Muscle layer of colon (tissue), 2 donors: ENCODE measurements around the gene RNF4.
"Not testable (repeated sequence)": the region's sequence is repeated elsewhere in the genome, so short reads cannot be mapped to it uniquely, and the experiment has no call there.

ENCODE experiments used
- H3K27ac ChIP-seq: one replicate; pipeline ENCODE4 v1.7.0; 2013; ENCODE audit warnings: low read depth, mild to moderate bottlenecking, low read length, moderate library complexity
- H3K27me3 ChIP-seq, 2 donors: one replicate each; pipeline ENCODE4 v1.7.0; 2013; ENCODE audit warnings: low read length in 2 of 2, mild to moderate bottlenecking in 2 of 2; ENCODE audit not compliant: insufficient read depth in 2 of 2, control insufficient read depth in 1 of 2
- H3K36me3 ChIP-seq: one replicate; pipeline ENCODE4 v1.7.0; 2013; ENCODE audit warnings: mild to moderate bottlenecking, low read length; ENCODE audit not compliant: insufficient read depth
- H3K4me1 ChIP-seq: one replicate; pipeline ENCODE4 v1.7.0; 2013; ENCODE audit warnings: mild to moderate bottlenecking, low read length; ENCODE audit not compliant: insufficient read depth
- H3K4me3 ChIP-seq, 2 donors: one replicate each; pipeline ENCODE4 v1.7.0; 2013; ENCODE audit warnings: low read length in 2 of 2, low read depth in 1 of 2, mild to moderate bottlenecking in 1 of 2, moderate library complexity in 1 of 2
- H3K9ac ChIP-seq: one replicate; pipeline ENCODE4 v1.7.0; 2013; ENCODE audit warnings: low read length
- H3K9me3 ChIP-seq: one replicate; pipeline ENCODE4 v1.7.0; 2013; ENCODE audit warnings: mild to moderate bottlenecking, low read length
- donor health status: abdominal sarcoma.
- donor health status: Adenocarcinoma of cecum.

The RNF4 gene

DNA sequence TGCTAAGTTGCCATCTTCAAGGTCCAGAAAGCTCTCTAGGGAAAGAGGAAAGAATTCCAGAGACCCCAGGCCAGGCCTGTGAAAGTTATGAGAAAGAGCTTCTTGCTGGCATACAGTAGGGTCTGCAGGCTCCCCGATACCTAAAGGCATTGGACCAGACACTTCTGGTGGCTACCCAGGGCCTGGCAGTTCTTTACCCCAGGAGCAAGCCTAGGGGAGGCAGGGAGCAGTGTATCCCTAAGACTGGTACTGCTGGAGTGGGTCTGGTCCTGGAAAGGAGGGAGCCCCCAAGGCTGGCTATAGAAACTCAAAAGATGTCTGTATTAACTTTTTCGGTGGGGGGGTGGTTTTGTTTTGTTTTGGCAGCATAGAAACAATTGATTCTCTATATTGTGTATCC is 47.7 kb downstream of the RNF4 start:
- Histone ChIP-seq H3K27ac (no peak overlapping the region), H3K9me3 (no peaks in the 10 kb centered on the region), H3K36me3 (peaks cover 27% of the 10 kb centered on the region), H3K9ac (no peak overlapping the region), H3K27me3 (no peaks in the 10 kb centered on the region), H3K4me1 (peaks cover 6% of the 10 kb centered on the region), H3K4me3 (no peak overlapping the region)

DNA sequence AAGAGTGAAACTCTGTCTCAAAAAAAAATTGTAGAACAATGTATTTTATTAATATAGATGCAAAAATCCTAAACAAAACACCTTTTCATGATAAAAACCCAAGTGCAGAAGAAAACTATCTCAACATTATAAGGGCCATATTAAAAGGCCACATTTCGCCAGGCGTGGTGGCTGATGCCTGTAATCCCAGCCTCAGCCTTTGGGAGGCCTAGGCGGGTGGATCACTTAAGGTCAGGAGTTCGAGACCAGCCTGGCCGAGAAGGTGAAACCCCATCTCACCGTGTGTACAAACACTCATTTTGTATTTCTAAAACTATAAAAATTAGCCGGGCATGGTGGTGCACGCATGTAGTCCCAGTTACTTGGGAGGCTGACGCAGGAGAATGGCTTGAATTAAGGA is 57.7 kb downstream of the RNF4 start:
- Histone ChIP-seq H3K36me3 (no peaks in the 10 kb centered on the region), H3K9ac (no peak overlapping the region), H3K4me1 (no peaks in the 10 kb centered on the region), H3K27ac (no peak overlapping the region), H3K9me3 (no peaks in the 10 kb centered on the region), H3K4me3 (no peak overlapping the region), H3K27me3 (no peaks in the 10 kb centered on the region)

DNA sequence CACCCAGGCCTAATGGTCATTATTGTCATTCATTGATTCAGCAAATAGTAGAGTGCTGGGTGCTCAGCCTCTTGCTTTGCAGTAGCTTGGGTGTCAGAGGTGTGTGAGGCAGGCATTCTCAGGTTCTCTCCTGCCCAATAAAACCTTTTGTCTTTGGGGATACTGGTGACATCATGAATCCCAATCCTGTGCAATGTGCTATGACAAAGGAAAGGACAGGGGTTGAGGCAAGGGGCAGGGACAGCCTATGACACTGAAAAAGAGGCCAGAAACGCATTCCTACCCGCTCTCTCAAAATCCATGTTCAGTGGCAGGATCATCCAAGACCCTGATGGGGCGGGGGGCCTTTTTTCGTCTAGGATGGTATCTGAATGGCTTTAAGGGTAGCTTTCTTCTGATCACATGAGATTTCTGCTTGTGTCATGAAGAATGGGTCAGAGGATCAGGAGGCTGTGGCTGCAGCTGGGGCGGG is 66.0 kb downstream of the RNF4 start:
- H3K4me3 ChIP-seq, result peak overlapping the region; percentile 63 to 79
- peaks cover 22% of the 10 kb centered on the region for H3K4me1 ChIP-seq
- peak overlapping the region; percentile 96 for H3K27ac ChIP-seq
- H3K9ac ChIP-seq, result peak overlapping the region; percentile 45
- H3K36me3 ChIP-seq, result no peaks in the 10 kb centered on the region
- H3K9me3 ChIP-seq, result no peaks in the 10 kb centered on the region
- no peaks in the 10 kb centered on the region for H3K27me3 ChIP-seq

DNA sequence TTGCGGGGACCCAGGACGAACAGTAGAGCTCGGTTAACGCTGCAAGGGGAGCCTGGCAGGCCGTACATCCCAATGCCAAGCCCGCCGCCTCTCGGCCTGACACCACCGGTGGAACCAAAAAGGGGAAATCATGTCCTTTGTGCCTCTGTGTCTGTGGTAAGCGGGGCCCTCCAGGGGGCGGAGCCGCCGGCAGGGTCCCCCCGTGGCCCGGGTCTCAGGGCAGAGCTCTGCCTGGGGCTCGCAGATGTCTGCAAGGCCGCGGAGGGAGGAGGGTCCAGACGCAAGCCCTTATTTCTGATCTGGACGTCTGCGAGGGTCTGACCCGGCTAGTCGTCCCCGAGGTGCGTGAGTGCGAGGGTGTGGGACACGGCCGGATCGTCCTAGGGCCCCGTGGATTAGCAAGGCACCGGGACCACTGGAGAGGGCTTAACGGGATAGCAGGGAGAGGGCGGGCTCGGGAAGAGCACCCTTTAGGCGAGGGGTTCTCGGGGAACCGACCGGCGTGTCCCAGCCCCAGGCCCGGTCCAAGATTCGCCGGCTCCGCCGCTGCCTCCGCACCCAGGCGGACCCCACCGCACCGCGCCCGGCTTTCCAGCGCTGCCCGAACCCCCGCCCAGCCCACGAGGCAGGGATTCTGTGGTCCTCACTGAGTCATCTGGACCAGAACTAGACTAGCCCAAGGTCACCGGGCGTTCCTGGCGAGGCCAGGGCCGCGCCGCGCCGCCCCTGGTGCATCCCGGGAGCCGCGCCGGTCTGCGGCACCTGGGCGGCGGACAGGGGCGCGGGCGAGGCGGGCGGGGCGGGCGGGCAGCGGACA is 66.7 kb downstream of the RNF4 start:
- peaks cover 22% of the 10 kb centered on the region for H3K4me1 ChIP-seq
- no peaks in the 10 kb centered on the region for H3K36me3 ChIP-seq
- H3K9ac ChIP-seq, result peak overlapping the region; percentile 45
- H3K9me3 ChIP-seq, result no peaks in the 10 kb centered on the region
- peak overlapping the region; percentile 63 to 79 for H3K4me3 ChIP-seq
- peak overlapping the region; percentile 96 for H3K27ac ChIP-seq
- H3K27me3 ChIP-seq, result no peaks in the 10 kb centered on the region

DNA sequence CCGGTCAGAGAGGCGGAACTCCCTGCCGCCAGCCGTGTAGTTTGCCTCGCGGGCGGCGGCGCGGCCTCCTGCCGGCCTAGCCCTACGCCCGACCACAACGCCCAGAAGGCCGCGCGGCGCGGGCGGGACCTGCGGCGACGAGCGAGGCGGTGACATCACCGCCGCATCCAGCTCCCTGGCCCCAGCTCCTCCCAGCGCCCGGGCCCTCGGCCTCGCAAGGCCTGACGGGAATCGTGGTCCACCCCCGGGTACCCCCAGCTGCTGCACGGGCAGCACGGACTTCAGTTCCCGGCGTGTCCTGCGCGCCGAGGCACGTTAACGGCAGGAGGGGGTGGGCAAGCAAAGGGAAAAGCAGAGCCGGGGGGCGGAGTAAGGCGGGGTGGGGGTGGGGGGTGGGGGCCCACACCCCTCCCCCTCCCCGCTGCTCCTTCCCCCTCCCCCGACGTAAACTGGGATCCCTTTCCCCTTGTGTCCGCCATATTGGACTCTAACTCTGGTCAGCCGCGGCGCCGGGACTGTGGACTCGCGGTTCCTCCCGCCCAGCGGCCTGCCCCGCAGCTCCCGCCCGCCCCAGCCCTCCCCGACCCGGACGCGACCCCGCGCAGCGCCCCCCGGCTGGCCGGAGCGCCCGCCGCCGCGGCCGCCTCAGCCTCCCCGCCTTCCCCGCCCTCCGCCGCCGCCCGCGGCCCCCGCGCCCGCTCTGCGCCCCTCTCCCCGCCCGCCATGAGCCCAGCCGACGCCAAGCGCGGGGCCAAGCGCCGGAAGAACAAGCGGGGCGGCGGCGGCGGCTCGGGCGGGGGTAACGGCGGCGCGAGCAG is 67.5 kb downstream of the RNF4 start, which contains the start of gene FAM193A:
Gene FAM193A (plus strand): TSS at position 455 of the 818 bp plus-strand sequence. CDS start 269 bp downstream, at position 724.
- Histone ChIP-seq H3K36me3 (no peaks in the 10 kb centered on the region), H3K9ac (peak within 1 kb of the TSS; percentile 46), H3K4me1 (peaks cover 22% of the 10 kb centered on the region), H3K27me3 (no peaks in the 10 kb centered on the region), H3K4me3 (peak within 1 kb of the TSS; percentile 79 to 84), H3K27ac (peak within 1 kb of the TSS; percentile 96), H3K9me3 (no peaks in the 10 kb centered on the region)

DNA sequence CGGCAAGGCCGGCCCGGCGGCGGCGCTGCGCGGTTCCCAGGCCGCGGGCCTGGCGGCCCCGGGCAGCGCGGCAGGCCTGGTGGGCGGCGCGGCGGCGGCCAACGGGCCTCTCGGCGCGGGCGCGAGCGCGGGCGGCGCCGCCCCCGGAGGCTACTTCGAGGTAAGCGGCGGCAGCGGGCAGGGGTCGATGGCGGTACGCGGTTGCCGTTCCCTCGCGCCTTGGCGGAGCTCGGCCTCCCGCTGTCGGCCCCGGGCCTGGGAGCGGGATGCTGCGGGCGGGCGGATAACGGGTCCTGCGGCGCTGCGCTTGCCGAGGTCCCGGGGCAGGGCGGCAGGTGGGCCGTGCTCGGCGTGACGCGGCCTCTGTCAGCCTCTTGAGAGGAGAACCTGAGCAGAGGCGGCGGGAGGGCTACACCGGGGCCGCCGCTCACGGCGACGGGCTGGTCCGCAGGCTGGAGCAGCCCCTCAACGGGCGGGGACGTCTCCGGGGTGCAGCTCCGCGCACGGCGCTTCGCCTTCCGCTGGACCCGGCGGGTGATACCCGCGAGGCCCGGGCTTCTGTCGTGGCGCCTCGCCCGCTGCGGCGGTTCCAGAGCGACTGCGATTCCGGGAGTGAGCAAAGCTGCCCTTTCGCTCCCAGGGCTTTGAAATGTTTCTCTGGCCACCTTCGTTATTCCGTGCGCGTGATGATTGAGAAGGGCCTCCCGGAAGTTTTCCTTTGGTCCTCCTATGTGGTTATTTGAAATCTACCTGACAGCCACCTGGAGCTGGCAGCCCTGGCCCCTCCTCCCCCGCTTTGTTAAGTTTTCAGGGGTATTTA is 68.3 kb downstream of the RNF4 start:
- peak overlapping the region; percentile 46 for H3K9ac ChIP-seq
- peaks cover 22% of the 10 kb centered on the region for H3K4me1 ChIP-seq
- H3K27ac ChIP-seq, result peak overlapping the region; percentile 87

DNA sequence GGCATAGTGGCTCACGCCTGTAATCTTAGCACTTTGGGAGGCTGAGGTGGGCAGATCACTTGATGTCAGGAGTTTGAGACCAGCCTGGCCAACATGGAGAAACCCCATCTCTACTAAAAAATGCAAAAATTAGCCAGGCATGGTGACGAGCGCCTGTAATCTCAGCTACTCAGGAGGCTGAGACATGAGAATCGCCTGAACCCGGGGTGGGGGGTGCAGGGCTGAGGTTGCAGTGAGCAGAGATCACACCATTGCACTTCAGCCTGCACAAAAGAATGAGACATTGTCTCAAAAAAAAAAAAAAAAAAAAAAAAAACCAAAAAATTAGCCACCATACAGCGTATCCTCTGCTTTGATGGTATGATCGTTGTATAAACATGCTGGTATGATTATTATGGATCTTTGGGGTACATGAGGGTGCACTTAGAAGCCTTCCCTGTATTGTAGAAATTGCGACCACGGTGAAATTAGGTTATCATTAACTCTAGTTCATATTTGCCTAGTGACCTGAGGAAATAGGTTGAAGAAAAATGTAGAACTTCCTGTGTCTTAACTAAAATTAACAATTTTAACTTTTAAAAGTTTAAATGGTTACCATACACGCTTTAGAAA is 74.8 kb downstream of the RNF4 start:
- H3K4me1 ChIP-seq, result not testable (repeated sequence)

More for the DNA sequence above, 68.3 kb downstream of the RNF4 start:
- H3K4me3 ChIP-seq, result peak overlapping the region; percentile 68 to 84
- H3K27me3 ChIP-seq, result no peaks in the 10 kb centered on the region
- H3K9me3 ChIP-seq, result no peaks in the 10 kb centered on the region
- no peaks in the 10 kb centered on the region for H3K36me3 ChIP-seq

DNA sequence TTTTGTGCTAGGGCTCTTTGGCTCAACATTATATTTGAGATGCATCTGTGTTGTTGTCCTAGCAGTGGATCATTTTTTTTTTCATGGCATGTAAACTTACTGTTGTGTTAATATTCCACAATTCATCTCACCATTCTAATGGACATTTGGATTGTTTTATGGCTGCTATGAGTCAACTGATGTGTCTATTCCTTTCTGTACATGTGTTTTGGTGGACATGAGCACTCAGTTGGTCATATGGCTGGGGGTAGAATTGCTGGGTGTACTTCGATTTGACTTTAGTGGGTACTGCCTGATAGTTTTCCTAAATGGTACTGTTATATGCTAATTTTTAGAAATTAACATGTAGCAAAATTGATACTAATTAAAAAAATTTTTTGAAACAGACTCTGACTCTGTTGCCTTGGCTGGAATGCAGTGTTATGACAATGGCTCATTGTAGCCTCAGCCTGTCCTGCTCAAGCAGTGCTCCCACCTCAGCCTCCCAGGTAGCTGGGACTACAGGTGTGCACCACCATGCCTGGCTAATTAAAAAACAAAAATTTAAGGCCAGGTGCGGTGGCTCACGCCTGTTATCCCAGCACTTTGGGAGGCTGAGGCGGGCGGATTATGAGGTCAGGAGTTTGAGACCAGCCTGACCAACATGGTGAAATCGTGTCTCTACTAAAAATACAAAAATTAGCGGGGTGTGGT is 76.6 kb downstream of the RNF4 start:
- H3K9me3 ChIP-seq, result no peaks in the 10 kb centered on the region
- no peak overlapping the region for H3K4me3 ChIP-seq
- no peaks in the 10 kb centered on the region for H3K4me1 ChIP-seq
- no peaks in the 10 kb centered on the region for H3K27me3 ChIP-seq
- H3K36me3 ChIP-seq, result no peaks in the 10 kb centered on the region
- H3K9ac ChIP-seq, result no peak overlapping the region
- no peak overlapping the region for H3K27ac ChIP-seq

More for the DNA sequence above, 74.8 kb downstream of the RNF4 start:
- H3K9me3 ChIP-seq, H3K27ac ChIP-seq, H3K27me3 ChIP-seq, H3K4me3 ChIP-seq, H3K9ac ChIP-seq, H3K36me3 ChIP-seq: not testable (repeated sequence)

DNA sequence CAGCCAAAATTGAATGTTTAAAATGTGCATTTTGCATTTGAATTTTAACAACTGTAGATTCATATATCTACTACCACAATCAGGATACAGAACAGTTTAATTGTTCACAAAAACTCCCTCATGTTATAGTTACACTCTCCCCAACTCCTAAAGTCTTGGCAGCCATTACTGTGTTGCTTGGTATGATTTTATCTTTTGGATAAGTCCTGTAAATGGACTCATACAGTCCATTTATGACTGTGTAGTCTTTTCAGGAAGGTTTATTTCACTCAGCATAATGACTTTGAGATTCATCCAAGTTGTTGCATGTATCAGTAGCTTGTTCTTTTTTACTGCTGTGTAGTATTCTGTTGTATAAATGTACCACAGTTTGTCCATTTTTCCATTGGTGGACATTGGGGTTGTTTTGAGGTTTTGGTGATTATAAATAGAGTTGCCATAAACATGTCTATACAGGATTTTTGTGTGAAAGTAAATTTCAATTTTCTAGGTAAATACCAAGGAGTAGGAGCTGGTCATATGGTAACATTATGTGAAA is 77.4 kb downstream of the RNF4 start:
- no peak overlapping the region for H3K9ac ChIP-seq
- no peak overlapping the region for H3K27ac ChIP-seq
- H3K9me3 ChIP-seq, result no peaks in the 10 kb centered on the region
- H3K4me1 ChIP-seq, result no peaks in the 10 kb centered on the region
- H3K36me3 ChIP-seq, result no peaks in the 10 kb centered on the region
- H3K4me3 ChIP-seq, result no peak overlapping the region
- H3K27me3 ChIP-seq, result no peaks in the 10 kb centered on the region

DNA sequence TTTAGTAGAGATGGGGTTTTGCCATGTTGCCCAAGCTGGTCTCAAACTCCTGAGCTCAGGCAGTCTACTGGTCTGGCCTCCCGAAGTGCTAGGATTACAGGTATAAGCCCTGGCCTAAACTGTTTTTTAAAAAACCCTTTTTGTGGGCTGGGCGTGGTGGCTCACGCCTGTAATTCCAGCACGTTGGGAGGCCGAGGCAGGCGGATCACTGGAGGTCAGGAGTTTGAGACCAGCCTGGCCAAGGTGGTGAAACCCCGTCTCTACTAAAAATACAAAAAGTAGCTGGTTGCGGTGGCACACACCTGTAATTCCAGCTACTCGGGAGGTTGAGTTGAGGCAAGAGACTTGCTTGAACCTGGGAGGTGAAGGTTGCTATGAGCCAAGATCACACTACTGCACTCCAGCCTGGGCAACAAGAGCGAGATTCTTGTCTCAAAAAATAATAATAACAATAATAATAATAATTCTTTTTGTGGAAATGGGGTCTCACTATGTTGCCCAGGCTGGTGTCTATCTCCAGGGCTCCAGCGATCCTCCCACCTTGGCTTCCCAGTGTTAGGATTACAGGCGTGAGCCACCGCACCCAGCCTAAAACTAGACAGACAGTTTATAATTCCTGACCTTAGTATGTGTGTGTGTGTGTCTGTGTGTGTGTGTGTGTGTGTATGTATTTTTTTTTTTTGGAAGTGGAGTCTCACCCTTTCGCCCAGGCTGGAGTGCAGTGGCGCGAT is 78.2 kb downstream of the RNF4 start:
- not testable (repeated sequence) for H3K9me3 ChIP-seq, H3K9ac ChIP-seq, H3K27me3 ChIP-seq, H3K27ac ChIP-seq, H3K36me3 ChIP-seq, H3K4me3 ChIP-seq, H3K4me1 ChIP-seq
